ENCODE data around the gene TXNDC5. TPM values are rescaled to one million over a fixed set of nuclear protein-coding genes. Genes with fewer than 3 reads are reported as not detected.

The TXNDC5 gene
- total RNA-seq, 1 experiment from 2014 or later, result 177 TPM

DNA sequence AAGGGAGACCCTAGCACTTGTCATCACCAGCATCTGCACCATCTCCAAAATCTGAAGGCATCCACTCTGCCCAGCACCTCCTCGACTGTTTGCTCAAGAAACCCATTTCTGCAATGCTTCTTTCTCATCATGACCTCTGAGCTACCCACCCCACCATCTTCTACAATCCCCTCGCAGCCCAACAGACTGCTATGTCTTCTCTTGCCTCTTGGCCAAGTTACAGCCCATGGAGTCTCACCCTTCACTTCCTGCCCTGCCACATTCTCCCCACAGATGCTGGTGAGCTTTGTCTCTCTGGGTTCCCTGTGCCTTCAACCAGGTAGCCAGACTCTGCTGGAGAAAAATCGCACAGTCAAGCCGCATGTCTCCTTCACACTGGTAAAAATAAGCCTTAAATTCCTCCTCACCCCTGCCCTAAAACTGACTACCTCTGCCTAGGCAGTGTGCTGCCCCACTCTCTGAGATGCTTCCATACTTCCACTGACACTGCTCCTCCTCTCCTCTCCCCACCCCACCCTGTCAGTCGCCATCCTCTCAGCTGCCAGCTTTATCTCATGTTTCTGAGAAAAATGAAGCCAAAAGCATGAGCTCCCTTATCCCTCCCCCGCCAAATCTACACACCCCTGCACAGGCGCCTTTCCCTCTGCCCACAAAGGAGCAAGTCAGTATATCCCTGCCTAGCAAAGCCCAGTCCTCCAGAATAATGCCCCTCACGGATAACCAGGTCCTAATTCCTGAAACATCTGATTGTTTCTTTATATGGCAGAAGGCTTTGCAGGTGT is 2.3 kb upstream of the TXNDC5 start:
- in situ Hi-C loops (cut with HindIII; ENCODE audit: low pct_unique_long_range_greater_than_20kb, low sequenced_read_pairs) (no loop called here), intact Hi-C loops (cut with micrococcal nuclease; ENCODE audit: unreplicated experiment) (loop anchor here (10.0 kb wide), 1 partner anchor 188 kb away; the partner anchor contains the start of gene BMP6)
- POLR2A ChIA-PET, result no interaction called here
- H3K4me3 ChIP-seq (ENCODE audit: low read depth in 2 of 2, low read length in 2 of 2), result no peak overlapping the region
- TF ChIP-seq, protein P1, sequence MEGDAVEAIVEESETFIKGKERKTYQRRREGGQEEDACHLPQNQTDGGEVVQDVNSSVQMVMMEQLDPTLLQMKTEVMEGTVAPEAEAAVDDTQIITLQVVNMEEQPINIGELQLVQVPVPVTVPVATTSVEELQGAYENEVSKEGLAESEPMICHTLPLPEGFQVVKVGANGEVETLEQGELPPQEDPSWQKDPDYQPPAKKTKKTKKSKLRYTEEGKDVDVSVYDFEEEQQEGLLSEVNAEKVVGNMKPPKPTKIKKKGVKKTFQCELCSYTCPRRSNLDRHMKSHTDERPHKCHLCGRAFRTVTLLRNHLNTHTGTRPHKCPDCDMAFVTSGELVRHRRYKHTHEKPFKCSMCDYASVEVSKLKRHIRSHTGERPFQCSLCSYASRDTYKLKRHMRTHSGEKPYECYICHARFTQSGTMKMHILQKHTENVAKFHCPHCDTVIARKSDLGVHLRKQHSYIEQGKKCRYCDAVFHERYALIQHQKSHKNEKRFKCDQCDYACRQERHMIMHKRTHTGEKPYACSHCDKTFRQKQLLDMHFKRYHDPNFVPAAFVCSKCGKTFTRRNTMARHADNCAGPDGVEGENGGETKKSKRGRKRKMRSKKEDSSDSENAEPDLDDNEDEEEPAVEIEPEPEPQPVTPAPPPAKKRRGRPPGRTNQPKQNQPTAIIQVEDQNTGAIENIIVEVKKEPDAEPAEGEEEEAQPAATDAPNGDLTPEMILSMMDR (IDR thresholded peaks at IDR 0.05), result no peak
- DNase-seq (ENCODE audit: low read depth, low spot score), result no peak
- no TSS peak for BruUV-seq (replicated peaks)
- H3K9me3 ChIP-seq (ENCODE audit: control insufficient read depth, insufficient read depth, low read depth, low read length), result no peaks in the 10 kb centered on the region
- peaks cover 11% of the 10 kb centered on the region for H3K4me1 ChIP-seq (ENCODE audit: control insufficient read depth, insufficient read depth, low read length)
- H3K27ac ChIP-seq (ENCODE audit: low read length), result no peak overlapping the region
- no peaks in the 10 kb centered on the region for H3K36me3 ChIP-seq (ENCODE audit: control insufficient read depth, insufficient read depth, low read length)
- no peak for ATAC-seq
- CTCF ChIA-PET, result no interaction called here
- H3K27me3 ChIP-seq (ENCODE audit: control insufficient read depth, insufficient read depth, low read length), result peaks cover 6% of the 10 kb centered on the region; the same call in 1 of the 2 replicates

DNA sequence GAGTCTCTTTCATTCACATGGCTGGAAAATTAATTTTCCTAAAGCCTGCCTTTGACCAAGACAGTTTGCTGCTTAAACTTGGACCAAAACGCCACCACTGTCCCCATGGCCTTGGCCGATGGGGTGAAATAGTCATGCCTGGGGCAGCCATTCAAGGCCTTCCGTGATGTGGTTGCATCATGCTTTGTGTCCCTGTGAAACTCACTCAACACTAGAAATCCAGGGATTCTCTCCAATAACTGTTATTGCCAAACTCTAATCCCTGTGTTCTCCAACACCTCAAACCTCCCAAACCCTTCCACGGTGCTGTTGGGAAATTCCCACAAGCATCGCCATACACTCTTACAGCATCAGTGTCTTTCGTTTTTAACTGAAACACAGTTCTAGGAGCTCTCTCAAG is 1.4 kb upstream of the TXNDC5 start:
- no peaks in the 10 kb centered on the region for H3K9me3 ChIP-seq (ENCODE audit: control insufficient read depth, insufficient read depth, low read depth, low read length)
- ChIA-PET CTCF (no interaction called here), POLR2A (no interaction called here)
- no TSS peak for BruUV-seq (replicated peaks)
- intact Hi-C loops (cut with micrococcal nuclease; ENCODE audit: unreplicated experiment), result loop anchor here (10.0 kb wide), 1 partner anchor 187 kb away; the partner anchor contains the start of gene BMP6
- no peak overlapping the region for H3K4me3 ChIP-seq (ENCODE audit: low read depth in 2 of 2, low read length in 2 of 2)
- peaks cover 13% of the 10 kb centered on the region for H3K4me1 ChIP-seq (ENCODE audit: control insufficient read depth, insufficient read depth, low read length)
- no peaks in the 10 kb centered on the region for H3K36me3 ChIP-seq (ENCODE audit: control insufficient read depth, insufficient read depth, low read length)
- in situ Hi-C loops (cut with HindIII; ENCODE audit: low pct_unique_long_range_greater_than_20kb, low sequenced_read_pairs), result no loop called here
- TF ChIP-seq, protein P1 (IDR thresholded peaks at IDR 0.05), result no peak
- TF ChIP-seq POLR2AphosphoS5 (IDR thresholded peaks at IDR 0.05; ENCODE audit: low read depth, low read length) (no peak), TCF7L2 (IDR thresholded peaks at IDR 0.05; ENCODE audit: low read depth, low read length) (no peak), SIN3A (IDR thresholded peaks at IDR 0.05; ENCODE audit: borderline replicate concordance, insufficient read depth, low read depth, low read length) (no peak)
- TF ChIP-seq, protein P2, sequence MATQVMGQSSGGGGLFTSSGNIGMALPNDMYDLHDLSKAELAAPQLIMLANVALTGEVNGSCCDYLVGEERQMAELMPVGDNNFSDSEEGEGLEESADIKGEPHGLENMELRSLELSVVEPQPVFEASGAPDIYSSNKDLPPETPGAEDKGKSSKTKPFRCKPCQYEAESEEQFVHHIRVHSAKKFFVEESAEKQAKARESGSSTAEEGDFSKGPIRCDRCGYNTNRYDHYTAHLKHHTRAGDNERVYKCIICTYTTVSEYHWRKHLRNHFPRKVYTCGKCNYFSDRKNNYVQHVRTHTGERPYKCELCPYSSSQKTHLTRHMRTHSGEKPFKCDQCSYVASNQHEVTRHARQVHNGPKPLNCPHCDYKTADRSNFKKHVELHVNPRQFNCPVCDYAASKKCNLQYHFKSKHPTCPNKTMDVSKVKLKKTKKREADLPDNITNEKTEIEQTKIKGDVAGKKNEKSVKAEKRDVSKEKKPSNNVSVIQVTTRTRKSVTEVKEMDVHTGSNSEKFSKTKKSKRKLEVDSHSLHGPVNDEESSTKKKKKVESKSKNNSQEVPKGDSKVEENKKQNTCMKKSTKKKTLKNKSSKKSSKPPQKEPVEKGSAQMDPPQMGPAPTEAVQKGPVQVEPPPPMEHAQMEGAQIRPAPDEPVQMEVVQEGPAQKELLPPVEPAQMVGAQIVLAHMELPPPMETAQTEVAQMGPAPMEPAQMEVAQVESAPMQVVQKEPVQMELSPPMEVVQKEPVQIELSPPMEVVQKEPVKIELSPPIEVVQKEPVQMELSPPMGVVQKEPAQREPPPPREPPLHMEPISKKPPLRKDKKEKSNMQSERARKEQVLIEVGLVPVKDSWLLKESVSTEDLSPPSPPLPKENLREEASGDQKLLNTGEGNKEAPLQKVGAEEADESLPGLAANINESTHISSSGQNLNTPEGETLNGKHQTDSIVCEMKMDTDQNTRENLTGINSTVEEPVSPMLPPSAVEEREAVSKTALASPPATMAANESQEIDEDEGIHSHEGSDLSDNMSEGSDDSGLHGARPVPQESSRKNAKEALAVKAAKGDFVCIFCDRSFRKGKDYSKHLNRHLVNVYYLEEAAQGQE (IDR thresholded peaks at IDR 0.05; ENCODE audit: insufficient read depth in 1 of 2, low read depth in 2 of 2, low read length in 1 of 2), result no peak
- H3K27ac ChIP-seq (ENCODE audit: low read length), result no peak overlapping the region
- ATAC-seq (no peak), DNase-seq (ENCODE audit: low read depth, low spot score) (no peak)
- peaks cover 3% of the 10 kb centered on the region; the same call in 1 of the 2 replicates for H3K27me3 ChIP-seq (ENCODE audit: control insufficient read depth, insufficient read depth, low read length)
